Measurements from ENCODE around the gene EVI2A. TPM values are rescaled to one million over a fixed set of nuclear protein-coding genes. Genes with fewer than 3 reads are reported as not detected.

The EVI2A gene
- total and polyA plus RNA-seq, 10 of the 15 experiments (the other 5 are each of a cell fraction or from before 2014, with no cell fraction given): 4.6 to 78.3 (median 25.7) TPM

DNA sequence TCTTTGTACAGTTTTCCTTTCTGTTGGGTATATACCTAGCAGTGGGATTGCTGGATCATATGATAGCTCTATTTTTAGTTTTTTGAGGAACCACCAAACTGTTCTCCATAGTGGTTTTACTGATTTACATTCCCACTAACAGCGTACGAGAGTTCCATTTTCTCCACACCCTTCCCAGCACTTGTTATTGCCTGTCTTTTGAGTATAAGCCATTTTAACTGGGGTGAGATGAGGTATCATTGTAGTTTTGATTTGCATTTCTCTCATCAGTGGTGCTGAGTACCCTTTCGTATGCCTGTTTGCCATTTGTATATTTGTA, 6.7 kb downstream of the EVI2A start:
- 0% methylated on average over 3 of the region's 3 CpGs for WGBS (ENCODE audit: insufficient coverage, insufficient replicate concordance, low lambda C conversion rate, missing lambda C conversion rate)
- Histone ChIP-seq H3K27ac (ENCODE audit: control insufficient read depth, insufficient read depth) (peak overlapping the region; percentile 95), H4K20me1 (ENCODE audit: control insufficient read depth, insufficient read depth) (no peaks in the 10 kb centered on the region), H2AFZ (ENCODE audit: control insufficient read depth, low read depth, low read length) (no peak overlapping the region), H3K4me2 (ENCODE audit: control insufficient read depth, insufficient read depth) (peak overlapping the region; percentile 78), H3K4me3 (peak overlapping the region; percentile 7; the same call in 1 of the 2 replicates), H3K36me3 (ENCODE audit: control insufficient read depth in 2 of 2, insufficient read depth in 2 of 2, low read length in 1 of 2) (no peaks in the 10 kb centered on the region), H3K9ac (ENCODE audit: control insufficient read depth, insufficient read depth, low read length) (no peak overlapping the region), H3K4me1 (ENCODE audit: control insufficient read depth, insufficient read depth, low read length) (peaks cover 11% of the 10 kb centered on the region), H3K27me3 (replicated peaks in 1 of 2; ENCODE audit: control insufficient read depth in 2 of 2, insufficient read depth in 2 of 2, low read length in 1 of 2) (no peaks in the 10 kb centered on the region), H3K9me3 (replicated peaks; ENCODE audit: control insufficient read depth, insufficient read depth, low read length) (no peaks in the 10 kb centered on the region; the same call in 2 of the 3 replicates), H3K79me2 (ENCODE audit: control insufficient read depth, insufficient read depth, low read length) (peaks cover 83% of the 10 kb centered on the region)
- no peak for ATAC-seq
- DNase-seq (ENCODE audit: low read depth, low spot score): no peak
- in situ Hi-C loops (cut with MboI): no loop called here
- no peak for FAIRE-seq
- intact Hi-C loops (cut with micrococcal nuclease; ENCODE audit: unreplicated experiment): loop anchor here (10.0 kb wide), 1 partner anchor 590 kb away; the partner anchor contains the start of gene UTP6
- ChIA-PET CTCF (interaction anchor here (10.7 kb wide), 1 partner anchor 58 kb away, joined by 80 read pairs; no protein-coding TSS in a partner anchor), SMC1A (ENCODE audit: uncharacterized antibody, unreplicated experiment) (interaction anchor here (2.0 to 8.0 kb wide), 2 partner anchors 56 to 63 kb away, joined by 6 to 86 read pairs; no protein-coding TSS in a partner anchor), RAD21 (ENCODE audit: unreplicated experiment) (interaction anchor here (2.1 kb wide), 1 partner anchor 58 kb away, joined by 7 read pairs; no protein-coding TSS in a partner anchor), POLR2A (no interaction called here)
- 0 out of 2 replicates have a peak, but pooled peaks have one; percentile 4 for TF ChIP-seq IKZF1 (conservative IDR thresholded peaks at IDR 0.05)
- TF ChIP-seq SMC3 (IDR thresholded peaks at IDR 0.05; ENCODE audit: borderline replicate concordance, low read length): no peak
- TF ChIP-seq ZNF217 (IDR thresholded peaks at IDR 0.05): 0 out of 2 replicates have a peak, but pooled peaks have one; percentile 4
- no TSS peak for BruUV-seq (replicated peaks)

GRCh38 chr17:31313982-31314781, 7.2 kb downstream of the EVI2A start, which contains the start of gene EVI2B:
EVI2B (minus strand) TSS chr17:31314054; CDS start chr17:31305609, 8,445 bp downstream.
- Histone ChIP-seq H3K79me2 (ENCODE audit: control insufficient read depth, insufficient read depth, low read length) (peaks cover 87% of the 10 kb centered on the region), H3K4me2 (ENCODE audit: control insufficient read depth, insufficient read depth) (peak within 1 kb of the TSS; percentile 78), H3K27ac (ENCODE audit: control insufficient read depth, insufficient read depth) (peak within 1 kb of the TSS; percentile 95), H4K20me1 (ENCODE audit: control insufficient read depth, insufficient read depth) (no peaks in the 10 kb centered on the region), H3K9ac (ENCODE audit: control insufficient read depth, insufficient read depth, low read length) (peak within 1 kb of the TSS; percentile 93), H3K4me1 (ENCODE audit: control insufficient read depth, insufficient read depth, low read length) (peaks cover 11% of the 10 kb centered on the region), H3K9me3 (replicated peaks; ENCODE audit: control insufficient read depth, insufficient read depth, low read length) (no peaks in the 10 kb centered on the region; the same call in 2 of the 3 replicates), H3K27me3 (replicated peaks in 1 of 2; ENCODE audit: control insufficient read depth in 2 of 2, insufficient read depth in 2 of 2, low read length in 1 of 2) (no peaks in the 10 kb centered on the region), H3K4me3 (peak within 1 kb of the TSS; percentile 77), H3K36me3 (ENCODE audit: control insufficient read depth in 2 of 2, insufficient read depth in 2 of 2, low read length in 1 of 2) (no peaks in the 10 kb centered on the region), H2AFZ (ENCODE audit: control insufficient read depth, low read depth, low read length) (no peak within 1 kb of the TSS)
- BruUV-seq (replicated peaks): no TSS peak
- ChIA-PET CTCF (interaction anchor here (0.8 to 10.7 kb wide), 4 partner anchors 11 to 203 kb away, joined by 3 to 80 read pairs (median 4); no protein-coding TSS in a partner anchor), POLR2A (interaction anchor here (0.6 kb wide), 2 partner anchors 53 to 215 kb away, joined by 3 read pairs; no protein-coding TSS in a partner anchor), RAD21 (ENCODE audit: unreplicated experiment) (interaction anchor here (0.8 to 2.1 kb wide), 6 partner anchors 8 to 174 kb away, joined by 4 to 7 read pairs (median 5); partner anchors contain the start of gene EVI2A), SMC1A (ENCODE audit: uncharacterized antibody, unreplicated experiment) (interaction anchor here (0.7 to 8.0 kb wide), 4 partner anchors 57 to 221 kb away, joined by 3 to 86 read pairs (median 4); no protein-coding TSS in a partner anchor)
- peak; percentile 23 for FAIRE-seq
- peak; percentile 66 for DNase-seq (ENCODE audit: low read depth, low spot score)
- in situ Hi-C loops (cut with MboI): no loop called here
- peak; percentile 30 for ATAC-seq
- intact Hi-C loops (cut with micrococcal nuclease; ENCODE audit: unreplicated experiment): loop anchor here (10.0 kb wide), 1 partner anchor 591 kb away; the partner anchor contains the start of gene UTP6
- 1% methylated on average over 3 of the region's 3 CpGs for WGBS (ENCODE audit: insufficient coverage, insufficient replicate concordance, low lambda C conversion rate, missing lambda C conversion rate)
- TF ChIP-seq TAF1 (IDR thresholded peaks at IDR 0.05; ENCODE audit: borderline replicate concordance, low read depth, low read length) (peak; percentile 61; the same call in 1 of the 2 replicates), NFIC (IDR thresholded peaks at IDR 0.05; ENCODE audit: low read depth, low read length) (peak; percentile 85), JUNB (IDR thresholded peaks at IDR 0.05) (peak; percentile 65), MTA3 (IDR thresholded peaks at IDR 0.05; ENCODE audit: borderline replicate concordance, low read length) (no peak), SMC3 (IDR thresholded peaks at IDR 0.05; ENCODE audit: borderline replicate concordance, low read length) (no peak), MEF2B (IDR thresholded peaks at IDR 0.05; ENCODE audit: partially characterized antibody, poor library complexity, severe bottlenecking) (peak; percentile 34), EZH2 (IDR thresholded peaks at IDR 0.05; ENCODE audit: borderline replicate concordance, control insufficient read depth, low read depth, low read length) (no peak), DPF2 (IDR thresholded peaks at IDR 0.05) (peak; percentile 54; the same call in 1 of the 2 replicates), KDM1A (IDR thresholded peaks at IDR 0.05; ENCODE audit: borderline replicate concordance) (no peak), CBFB (IDR thresholded peaks at IDR 0.05; ENCODE audit: low read depth) (no peak), SMARCA5 (IDR thresholded peaks at IDR 0.05) (0 out of 2 replicates have a peak, but pooled peaks have one; percentile 66), IKZF1 (conservative IDR thresholded peaks at IDR 0.05) (0 out of 2 replicates have a peak, but pooled peaks have one; percentile 11), RELB (IDR thresholded peaks at IDR 0.05; ENCODE audit: low read depth) (peak; percentile 51; the same call in 1 of the 2 replicates)

All from GM12878 (cell line).